Neuron (in vitro differentiated cells): ENCODE results near the gene PALLD.

Experiments used
- H2AFZ ChIP-seq: one replicate; pipeline ENCODE4 v1.6.1; 2013; ENCODE audit warnings: low read depth, mild to moderate bottlenecking, inconsistent platforms, low read length, moderate library complexity
- H3K27me3 ChIP-seq: one replicate; pipeline ENCODE4 v1.6.1; 2013; ENCODE audit warnings: low read length; ENCODE audit not compliant: insufficient read depth
- H3K36me3 ChIP-seq: one replicate; pipeline ENCODE4 v1.6.1; 2013; ENCODE audit warnings: low read length; ENCODE audit not compliant: insufficient read depth
- H3K4me1 ChIP-seq: one replicate; pipeline ENCODE4 v1.6.1; 2013; ENCODE audit warnings: low read length; ENCODE audit not compliant: insufficient read depth
- H3K4me3 ChIP-seq: 2 replicates; pipeline ENCODE4 v1.5.1; 2013; ENCODE audit warnings: mild to moderate bottlenecking, low read length, moderate library complexity
- H3K9me3 ChIP-seq: one replicate; pipeline ENCODE4 v1.6.1; 2013; ENCODE audit warnings: low read length

The PALLD gene

DNA sequence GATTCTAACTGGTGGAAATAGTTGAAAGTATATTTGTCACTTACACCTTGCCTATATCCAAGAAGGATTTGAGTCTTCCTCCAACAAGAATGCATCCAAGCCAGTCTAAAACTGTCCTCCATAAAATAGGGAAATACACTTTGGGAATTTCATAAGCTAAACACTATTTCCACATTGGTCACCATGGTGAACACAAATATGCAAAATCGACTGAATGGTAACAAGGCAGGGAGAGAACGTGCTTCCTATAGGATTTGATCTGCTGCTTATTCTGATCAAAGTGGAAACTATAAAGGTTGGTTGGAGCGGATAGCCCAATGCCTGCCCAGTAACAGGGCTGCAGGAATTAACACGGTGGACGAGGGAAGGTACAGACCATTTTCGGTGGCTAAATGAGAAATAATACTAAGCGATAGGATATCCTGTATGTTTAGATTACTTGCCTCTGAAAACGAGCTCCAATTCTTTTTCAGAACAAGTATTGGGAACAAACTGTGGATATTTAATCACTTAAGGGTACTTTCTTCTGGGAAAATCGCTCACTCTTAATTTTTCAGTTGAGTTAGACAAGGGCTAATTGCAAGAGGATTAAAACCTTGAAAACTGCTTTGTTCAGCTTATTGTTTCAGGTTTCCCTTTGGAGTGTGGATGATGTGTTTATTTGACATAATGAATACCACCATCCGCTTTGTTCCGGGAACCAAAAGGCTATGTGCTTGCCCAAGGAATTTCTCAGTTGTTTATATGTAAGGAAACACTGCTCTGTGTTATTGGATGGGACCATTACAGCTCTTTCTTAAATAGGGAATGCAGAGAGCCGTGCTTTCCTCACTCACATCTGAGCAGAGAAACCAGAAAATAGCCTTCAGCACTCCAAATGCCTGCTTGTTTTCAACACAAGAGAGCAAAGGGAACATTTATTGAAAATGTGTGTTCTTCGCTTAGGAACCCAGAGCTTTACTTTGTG lies 318.8 kb downstream of the PALLD start:
- no peaks in the 10 kb centered on the region for H3K9me3 ChIP-seq
- no peaks in the 10 kb centered on the region for H3K27me3 ChIP-seq
- no peak overlapping the region for H3K4me3 ChIP-seq
- no peaks in the 10 kb centered on the region for H3K36me3 ChIP-seq
- H3K4me1 ChIP-seq, result peaks cover 42% of the 10 kb centered on the region
- no peak overlapping the region for H2AFZ ChIP-seq

DNA sequence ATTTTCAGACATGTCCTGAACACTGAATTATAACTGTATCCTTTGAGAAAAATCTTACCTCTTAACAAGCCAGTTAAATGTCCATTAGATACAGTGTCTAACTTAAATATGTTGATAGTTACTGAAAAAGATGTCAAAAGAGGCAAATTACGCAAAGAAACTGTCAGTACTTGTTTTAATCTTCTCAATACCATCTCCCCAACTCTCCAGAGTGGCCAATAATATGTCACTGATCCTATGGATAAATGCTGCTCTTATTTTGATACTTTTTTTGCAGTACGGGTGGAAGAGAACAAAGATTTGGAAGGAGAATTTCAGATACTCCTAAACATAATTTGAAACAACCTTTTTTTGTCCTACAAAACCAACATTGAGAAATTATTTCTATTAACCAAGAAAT lies 320.5 kb downstream of the PALLD start:
- H3K4me3 ChIP-seq, result peak overlapping the region; percentile 16
- H3K4me1 ChIP-seq, result peaks cover 40% of the 10 kb centered on the region
- peak overlapping the region; percentile 50 for H2AFZ ChIP-seq
- no peaks in the 10 kb centered on the region for H3K36me3 ChIP-seq
- no peaks in the 10 kb centered on the region for H3K27me3 ChIP-seq
- H3K9me3 ChIP-seq, result no peaks in the 10 kb centered on the region

DNA sequence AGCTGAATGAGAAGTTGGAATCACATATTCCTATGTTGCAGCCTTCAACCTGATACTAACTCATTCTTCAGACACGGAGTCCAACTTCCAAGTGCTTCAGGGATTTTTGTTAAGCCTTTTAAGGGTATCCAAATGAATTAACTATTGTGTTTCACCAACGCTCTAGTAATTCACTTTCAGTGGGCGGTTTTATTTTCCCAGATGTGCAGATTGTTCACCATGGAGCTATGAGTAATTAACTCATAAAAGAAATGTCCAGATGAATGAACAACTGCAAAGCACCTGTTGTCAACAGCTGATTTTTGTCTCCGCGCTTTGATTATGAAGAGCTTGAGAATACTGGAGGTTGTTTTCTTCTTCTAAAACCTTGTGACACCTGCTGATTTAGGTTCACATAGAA lies 325.6 kb downstream of the PALLD start:
- no peaks in the 10 kb centered on the region for H3K36me3 ChIP-seq
- no peaks in the 10 kb centered on the region for H3K27me3 ChIP-seq
- no peak overlapping the region for H2AFZ ChIP-seq
- no peaks in the 10 kb centered on the region for H3K9me3 ChIP-seq
- peaks cover 21% of the 10 kb centered on the region for H3K4me1 ChIP-seq
- no peak overlapping the region for H3K4me3 ChIP-seq

DNA sequence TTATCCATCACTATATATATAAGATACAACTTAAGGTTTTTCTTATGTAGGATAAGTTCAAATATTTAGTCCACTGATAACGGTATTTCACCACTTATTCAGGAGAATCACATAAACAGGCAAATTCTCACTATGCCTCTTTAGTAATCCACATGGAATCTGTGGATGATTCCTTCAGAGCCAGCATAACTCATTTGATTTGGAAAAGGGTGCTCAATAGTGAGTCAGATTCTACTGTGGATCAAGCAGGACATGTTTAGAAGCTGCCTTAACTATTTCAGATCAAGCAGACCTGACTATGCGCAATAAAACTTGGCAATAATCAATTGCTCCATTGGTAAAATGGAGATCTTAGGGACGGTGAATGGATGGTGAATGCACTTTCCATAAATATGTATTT lies 329.1 kb downstream of the PALLD start:
- H3K4me1 ChIP-seq, result peaks cover 17% of the 10 kb centered on the region
- H3K4me3 ChIP-seq, result no peak overlapping the region
- no peaks in the 10 kb centered on the region for H3K9me3 ChIP-seq
- H3K27me3 ChIP-seq, result no peaks in the 10 kb centered on the region
- no peak overlapping the region for H2AFZ ChIP-seq
- H3K36me3 ChIP-seq, result no peaks in the 10 kb centered on the region

DNA sequence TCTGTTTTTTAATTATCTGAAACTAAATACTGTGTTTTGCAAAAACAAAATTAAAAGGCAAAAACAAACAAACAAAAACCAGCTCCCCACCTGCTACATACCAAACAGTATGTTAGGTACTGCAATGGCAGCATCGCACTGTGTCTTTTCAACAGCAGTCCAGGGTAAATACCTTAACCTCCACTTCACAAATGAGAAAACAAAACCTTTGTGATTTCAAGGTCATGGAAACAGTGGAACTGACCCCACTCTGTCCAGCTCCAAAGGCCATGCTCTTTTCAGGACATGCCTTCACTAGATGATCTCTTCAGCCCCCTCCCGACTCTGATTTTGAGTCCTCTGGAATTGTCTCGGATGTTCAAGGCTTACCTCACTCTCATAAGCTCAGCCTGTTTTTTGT lies 329.8 kb downstream of the PALLD start:
- H3K36me3 ChIP-seq, result no peaks in the 10 kb centered on the region
- H3K4me3 ChIP-seq, result no peak overlapping the region
- no peak overlapping the region for H2AFZ ChIP-seq
- no peaks in the 10 kb centered on the region for H3K27me3 ChIP-seq
- peaks cover 23% of the 10 kb centered on the region for H3K4me1 ChIP-seq
- no peaks in the 10 kb centered on the region for H3K9me3 ChIP-seq

DNA sequence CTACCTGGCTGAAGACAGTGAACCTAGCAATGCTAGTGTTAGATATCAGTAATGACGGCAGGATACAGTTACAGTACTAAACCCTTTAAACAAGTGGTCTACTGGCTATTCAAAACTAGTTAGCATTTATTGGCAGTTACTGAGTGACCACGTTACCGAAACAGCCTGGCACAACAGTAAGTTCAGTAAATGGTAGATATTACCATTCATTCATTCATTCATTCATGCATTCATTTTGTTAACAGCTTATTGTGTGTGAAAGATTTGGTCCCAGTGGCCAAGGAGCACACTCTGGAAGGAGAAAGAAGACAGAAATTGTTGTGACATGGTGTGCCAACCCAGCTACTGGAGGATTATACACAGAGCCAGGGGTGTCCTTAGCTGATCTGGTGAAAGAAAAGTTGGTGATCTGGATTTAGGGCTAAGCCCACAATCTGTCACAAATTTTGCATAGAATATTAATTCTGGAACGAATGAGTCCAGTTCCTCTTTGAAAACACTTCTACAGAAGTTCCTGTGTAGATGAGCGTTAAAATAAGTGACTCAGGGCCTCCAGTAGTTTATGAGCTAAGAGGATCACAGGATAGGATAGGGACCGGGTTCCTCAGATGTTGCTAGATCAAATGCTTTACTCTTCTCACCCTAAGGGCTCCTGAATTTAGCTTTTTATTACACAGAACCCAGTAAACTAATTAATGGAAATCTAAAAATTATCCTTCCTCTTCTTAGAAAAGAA lies 334.1 kb downstream of the PALLD start:
- Histone ChIP-seq H3K36me3 (no peaks in the 10 kb centered on the region), H3K4me1 (peaks cover 22% of the 10 kb centered on the region)

DNA sequence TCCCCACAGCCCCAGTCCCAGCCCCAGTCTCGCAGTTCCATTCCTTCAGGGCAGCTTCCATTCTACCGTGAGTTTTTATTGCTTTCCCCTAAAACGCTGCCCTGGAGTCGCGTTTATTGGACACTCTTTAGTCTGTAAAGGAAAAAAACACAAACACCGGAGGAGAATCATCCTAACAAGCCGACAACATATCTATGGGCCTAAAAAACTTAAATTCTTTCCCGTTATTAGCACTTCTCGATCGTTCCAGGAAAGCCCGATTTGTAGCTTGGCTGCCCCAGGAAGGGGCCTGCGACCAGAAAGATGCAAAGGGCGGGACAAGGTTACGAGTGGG lies 334.7 kb downstream of the PALLD start:
- H3K4me3 ChIP-seq, result peak overlapping the region; percentile 73
- H3K4me1 ChIP-seq, result peaks cover 21% of the 10 kb centered on the region
- peak overlapping the region; percentile 65 for H2AFZ ChIP-seq
- H3K9me3 ChIP-seq, result no peaks in the 10 kb centered on the region
- no peaks in the 10 kb centered on the region for H3K27me3 ChIP-seq
- H3K36me3 ChIP-seq, result peaks cover 3% of the 10 kb centered on the region

More for the DNA sequence above, 334.1 kb downstream of the PALLD start:
- Histone ChIP-seq H3K27me3 (no peaks in the 10 kb centered on the region), H3K9me3 (no peaks in the 10 kb centered on the region), H3K4me3 (peak overlapping the region; percentile 73), H2AFZ (peak overlapping the region; percentile 65)

DNA sequence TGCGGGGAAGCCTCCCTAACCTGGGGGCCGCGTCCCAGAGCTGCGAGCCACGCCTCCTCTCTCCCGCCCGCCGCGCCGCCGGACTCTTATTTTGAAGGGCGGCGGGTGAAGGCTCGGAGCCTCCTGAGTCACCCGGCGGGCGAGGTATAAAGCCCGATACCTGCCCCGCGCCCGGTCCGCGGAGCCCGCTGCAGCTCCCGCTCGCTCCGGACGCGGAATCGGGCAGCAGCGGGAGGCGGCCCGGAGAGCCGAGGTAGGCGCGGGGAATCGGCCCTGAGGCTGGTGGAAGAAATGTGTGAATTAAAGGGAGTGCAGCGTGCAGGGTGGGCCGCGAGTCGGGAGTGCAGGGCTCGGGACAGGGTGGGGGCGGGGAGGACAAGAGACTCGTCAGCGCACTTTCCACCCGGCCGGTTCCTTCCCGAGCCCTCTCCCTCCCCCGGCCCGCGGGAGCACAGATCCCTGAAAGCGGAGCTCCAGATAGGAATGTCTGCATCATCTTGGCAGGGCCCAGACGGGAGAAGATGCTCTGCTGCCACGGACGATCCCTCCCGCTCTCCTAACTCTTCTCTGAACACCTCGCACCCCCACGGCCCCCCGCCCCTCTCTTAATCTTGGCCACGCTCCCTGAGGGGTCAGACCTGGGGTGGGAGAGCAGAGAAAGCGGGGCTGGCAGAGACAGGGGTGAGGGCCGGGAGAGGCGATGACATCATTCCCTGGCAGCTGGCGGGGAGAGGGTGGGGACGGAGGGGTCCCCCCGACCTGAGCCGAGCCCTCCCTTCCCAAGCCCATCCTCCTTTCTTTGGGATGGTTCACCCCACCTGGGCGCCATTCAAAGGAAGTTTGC lies 335.3 kb downstream of the PALLD start:
- Histone ChIP-seq H3K4me3 (peak overlapping the region; percentile 73), H3K36me3 (peaks cover 4% of the 10 kb centered on the region), H3K9me3 (no peaks in the 10 kb centered on the region), H3K27me3 (no peaks in the 10 kb centered on the region), H3K4me1 (peaks cover 17% of the 10 kb centered on the region), H2AFZ (peak overlapping the region; percentile 65)

DNA sequence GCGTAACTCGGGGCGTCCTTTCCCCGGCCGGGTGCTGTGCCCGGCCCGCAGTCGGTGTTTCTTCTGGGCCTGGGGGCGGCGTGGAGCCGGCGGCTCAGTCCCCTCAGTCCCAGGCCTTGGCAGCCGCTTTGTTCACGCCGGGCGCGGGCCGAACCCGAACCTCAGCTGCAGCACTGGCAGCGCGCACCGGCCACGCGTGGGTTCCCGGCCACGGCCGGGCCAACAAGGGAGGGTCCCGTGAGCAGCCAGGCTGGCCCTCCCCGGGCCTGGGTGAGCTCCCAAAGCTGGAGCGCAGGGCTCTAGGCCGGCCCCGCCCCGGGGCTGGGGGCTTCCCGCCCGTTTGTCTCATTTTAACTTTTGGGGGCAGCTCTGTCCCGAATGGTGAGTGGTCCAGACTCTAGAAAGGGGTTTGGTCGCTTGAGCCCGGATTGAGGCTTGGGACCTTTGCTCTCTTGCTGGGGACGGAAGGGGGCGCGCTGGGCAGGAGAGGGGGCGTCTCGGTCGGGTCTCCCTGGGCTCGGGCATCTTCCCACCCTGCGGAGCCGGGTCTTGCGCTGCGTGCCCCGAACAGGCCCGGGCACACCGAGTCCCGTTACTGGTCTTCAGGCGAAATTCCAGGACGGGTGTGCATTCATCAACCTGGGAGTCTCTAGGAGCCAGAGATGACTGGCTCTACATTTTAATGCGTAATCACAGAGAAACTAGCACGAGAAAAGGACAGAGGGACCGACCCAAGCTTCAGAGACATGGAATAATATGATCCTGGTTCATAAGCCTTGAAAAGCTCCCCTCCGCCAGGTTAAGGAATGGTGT lies 336.1 kb downstream of the PALLD start:
- Histone ChIP-seq H3K4me3 (peak overlapping the region; percentile 73), H3K9me3 (no peaks in the 10 kb centered on the region), H3K27me3 (no peaks in the 10 kb centered on the region), H3K4me1 (peaks cover 17% of the 10 kb centered on the region), H3K36me3 (peaks cover 11% of the 10 kb centered on the region), H2AFZ (peak overlapping the region; percentile 65)

DNA sequence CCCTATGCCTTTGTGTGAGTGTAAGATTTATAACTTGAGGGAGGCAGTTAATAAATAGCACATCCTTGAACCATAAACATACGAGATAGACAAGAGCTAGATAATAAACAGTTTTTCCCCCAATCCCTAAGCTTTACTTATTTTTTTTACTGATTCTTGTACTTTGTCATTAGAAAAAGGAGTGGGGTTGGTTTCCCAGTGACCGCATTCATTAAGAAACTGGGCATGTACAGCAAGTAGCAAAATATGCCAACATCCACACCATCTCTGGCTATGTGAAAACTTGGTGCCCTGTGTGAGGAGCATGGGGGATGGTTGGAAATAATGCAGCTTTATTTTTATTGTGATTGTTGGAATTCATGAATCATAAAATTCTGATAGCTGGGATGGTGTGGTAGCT lies 337.0 kb downstream of the PALLD start:
- Histone ChIP-seq H2AFZ (no peak overlapping the region), H3K9me3 (no peaks in the 10 kb centered on the region), H3K27me3 (no peaks in the 10 kb centered on the region), H3K4me3 (peak overlapping the region; percentile 73), H3K4me1 (peaks cover 17% of the 10 kb centered on the region), H3K36me3 (peaks cover 11% of the 10 kb centered on the region)

DNA sequence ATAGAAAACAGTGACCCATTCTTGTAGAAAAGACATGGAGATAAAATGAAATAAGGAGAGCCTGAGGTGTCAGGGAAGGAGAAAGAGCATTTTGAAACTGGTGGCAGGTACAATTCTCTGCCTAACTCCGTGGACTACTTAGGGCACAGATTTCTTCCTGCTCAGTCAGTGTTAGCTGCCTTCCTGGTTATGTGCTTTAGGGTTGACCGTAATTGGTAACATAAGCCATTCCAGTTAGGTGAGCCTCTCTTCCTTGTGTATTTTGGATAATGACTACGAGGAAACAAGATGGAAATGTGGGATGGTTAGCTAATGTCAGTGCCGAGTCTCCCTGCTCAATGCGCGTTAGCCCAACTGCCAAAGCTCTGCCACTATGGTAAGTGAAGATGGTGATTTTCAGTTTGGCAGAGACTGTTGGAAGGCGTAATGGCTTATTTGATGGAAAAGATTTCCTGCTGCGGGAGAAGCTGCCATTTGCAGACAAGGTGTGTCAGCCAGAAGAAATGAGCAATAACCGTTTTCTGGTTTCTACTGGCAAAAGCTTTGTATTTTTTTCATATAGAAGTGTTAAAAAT lies 339.1 kb downstream of the PALLD start:
- H3K4me1 ChIP-seq, result peaks cover 15% of the 10 kb centered on the region
- no peaks in the 10 kb centered on the region for H3K27me3 ChIP-seq
- no peaks in the 10 kb centered on the region for H3K9me3 ChIP-seq
- no peak overlapping the region for H2AFZ ChIP-seq
- no peak overlapping the region for H3K4me3 ChIP-seq
- H3K36me3 ChIP-seq, result peaks cover 19% of the 10 kb centered on the region

DNA sequence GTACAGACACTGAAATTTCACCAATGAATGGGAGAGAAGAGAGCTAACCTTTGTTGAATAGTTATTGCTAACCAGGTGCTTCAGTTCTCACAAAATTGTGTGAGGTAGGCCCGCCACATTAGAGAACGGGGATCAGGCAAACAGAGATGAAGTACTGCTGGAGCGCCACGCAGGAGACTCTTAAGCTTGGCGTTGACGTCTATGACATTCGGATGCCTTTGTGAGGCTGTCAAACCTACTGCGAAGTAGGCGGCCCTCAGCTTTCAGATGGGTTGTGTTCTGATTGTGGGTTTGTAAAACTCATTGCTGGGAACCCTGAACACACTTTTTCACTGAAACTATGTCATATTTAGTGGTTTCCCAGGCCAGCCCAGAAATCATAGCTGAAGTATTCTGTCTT lies 339.6 kb downstream of the PALLD start:
- Histone ChIP-seq H3K4me1 (peaks cover 10% of the 10 kb centered on the region), H3K27me3 (no peaks in the 10 kb centered on the region), H3K36me3 (peaks cover 19% of the 10 kb centered on the region), H3K4me3 (no peak overlapping the region), H2AFZ (no peak overlapping the region), H3K9me3 (no peaks in the 10 kb centered on the region)
